Neural cell (in vitro differentiated cells): ENCODE measurements around the gene SETBP1. TPM values are rescaled to one million over a fixed set of nuclear protein-coding genes. Genes with fewer than 3 reads are reported as not detected.

Experiments used
- H2AFZ ChIP-seq: fragments of 200-600, 300-800 bp; sonication (generic), shearing (Covaris generic); 2 replicates; pipeline ENCODE4 v1.6.0; 2014; ENCODE audit warnings: low read depth, mild to moderate bottlenecking, antibody characterized with exemption, low read length, moderate library complexity
- H3F3A ChIP-seq: fragments of 200-600 bp; shearing (Covaris generic); 2 replicates; pipeline ENCODE4 v1.6.1; 2016; ENCODE audit warnings: mild to moderate bottlenecking, moderate library complexity, mixed read lengths, antibody characterized with exemption, low read length; ENCODE audit not compliant: insufficient read depth, poor library complexity, severe bottlenecking
- H3K27ac ChIP-seq: fragments of 200-600, 300-800 bp; sonication (generic), shearing (Covaris generic); 2 replicates; pipeline ENCODE4 v1.5.1; 2014; ENCODE audit warnings: mild to moderate bottlenecking, low read length, moderate library complexity
- H3K27me3 ChIP-seq: fragments of 300-800, 200-600 bp; sonication (generic), shearing (Covaris generic); 2 replicates; pipeline ENCODE4 v1.6.0; 2014; ENCODE audit warnings: mild to moderate bottlenecking, low read depth, low read length, moderate library complexity; ENCODE audit not compliant: insufficient read depth
- H3K36me3 ChIP-seq: fragments of 300-800, 200-600 bp; sonication (generic), shearing (Covaris generic); 2 replicates; pipeline ENCODE4 v1.5.1; 2014; ENCODE audit warnings: mild to moderate bottlenecking, antibody characterized with exemption, low read length, moderate library complexity; ENCODE audit not compliant: insufficient read depth
- H3K4me2 ChIP-seq: fragments of 300-800, 200-600 bp; sonication (generic), shearing (Covaris generic); 2 replicates; pipeline ENCODE4 v1.6.0; 2014; ENCODE audit warnings: mild to moderate bottlenecking, low read length
- H3K4me3 ChIP-seq: fragments of 300-800, 200-600 bp; sonication (generic), shearing (Covaris generic); 2 replicates; pipeline ENCODE4 v1.5.1; 2014; ENCODE audit warnings: mild to moderate bottlenecking, low read length, moderate library complexity
- H3K79me2 ChIP-seq: fragments of 200-600 bp; shearing (Covaris generic); replicated peaks from 2 replicates; pipeline ENCODE4 v1.6.0; 2014; ENCODE audit warnings: mild to moderate bottlenecking, low read length, moderate library complexity; ENCODE audit not compliant: insufficient read depth
- H3K9ac ChIP-seq: fragments of 300-800, 200-600 bp; sonication (generic), shearing (Covaris generic); 2 replicates; pipeline ENCODE4 v1.6.1; 2016; ENCODE audit warnings: mild to moderate bottlenecking, low read length, mixed read lengths
- H3K9me2 ChIP-seq: fragments of 200-600 bp; shearing (Covaris generic); 2 replicates; pipeline ENCODE4 v1.6.1; 2016; ENCODE audit warnings: mild to moderate bottlenecking, low read length, mixed read lengths; ENCODE audit not compliant: insufficient read depth
- H3K9me3 ChIP-seq: fragments of 200-600, 300-800 bp; sonication (generic), shearing (Covaris generic); 2 replicates; pipeline ENCODE4 v1.6.1; 2016; ENCODE audit warnings: mild to moderate bottlenecking, mixed run types, low read length, moderate library complexity, mixed read lengths
- H4K20me1 ChIP-seq: fragments of 200-600 bp; shearing (Covaris generic); 2 replicates; pipeline ENCODE4 v1.6.1; 2016; ENCODE audit warnings: mild to moderate bottlenecking, mixed run types; ENCODE audit not compliant: insufficient read depth
- EP300 ChIP-seq: fragments of 450-650 bp; conservative IDR thresholded peaks from 2 replicates; pipeline ENCODE4 v1.6.1; 2014; ENCODE audit warnings: antibody characterized with exemption, mild to moderate bottlenecking, moderate library complexity; ENCODE audit not compliant: poor library complexity, severe bottlenecking
- EZH2 ChIP-seq: fragments of 200-600, 300-800 bp; shearing (Covaris generic), sonication (generic); IDR thresholded peaks from 2 replicates; pipeline ENCODE4 v1.6.1; 2014; ENCODE audit warnings: antibody characterized with exemption, low read length, borderline replicate concordance, mild to moderate bottlenecking; ENCODE audit not compliant: insufficient read depth, poor library complexity, severe bottlenecking
- MXI1 ChIP-seq: fragments of 450-650 bp; conservative IDR thresholded peaks from 2 replicates; pipeline ENCODE4 v1.6.1; 2014; ENCODE audit warnings: antibody characterized with exemption, mild to moderate bottlenecking; ENCODE audit not compliant: poor library complexity, severe bottlenecking
- POLR2AphosphoS5 ChIP-seq: IDR thresholded peaks from 2 replicates; pipeline ENCODE4 v1.6.1; 2012
- RAD21 ChIP-seq: fragments of 450-650 bp; conservative IDR thresholded peaks from 2 replicates; pipeline ENCODE4 v1.6.1; 2014; ENCODE audit warnings: antibody characterized with exemption, mild to moderate bottlenecking, moderate library complexity
- SMC3 ChIP-seq: fragments of 450-650 bp; conservative IDR thresholded peaks from 2 replicates; pipeline ENCODE4 v1.6.1; 2014; ENCODE audit warnings: antibody characterized with exemption, mild to moderate bottlenecking, moderate library complexity; ENCODE audit not compliant: poor library complexity
- TAF1 ChIP-seq: IDR thresholded peaks from 2 replicates; pipeline ENCODE4 v1.6.1; 2012; ENCODE audit warnings: low read depth
- polyA plus RNA-seq: library from polyadenylated mRNA; depleted of rRNA; stranded (reverse); fragments of >200 nt; gene quantifications from 2 replicates; pipeline ENCODE4 v1.2.3, GENCODE V29; 2014
- TF ChIP-seq, protein P1 (sequence below): IDR thresholded peaks from 2 replicates; pipeline ENCODE4 v1.6.1; 2012; ENCODE audit warnings: borderline replicate concordance
- TF ChIP-seq, protein P2 (sequence below): fragments of 450-650 bp; IDR thresholded peaks from 2 replicates; pipeline ENCODE4 v1.5.1; 2014; ENCODE audit warnings: antibody characterized with exemption, mild to moderate bottlenecking, moderate library complexity; ENCODE audit not compliant: poor library complexity, severe bottlenecking

Gene SETBP1
- polyA plus RNA-seq, 1 donor from 2014 or later, result 13.7 TPM

DNA sequence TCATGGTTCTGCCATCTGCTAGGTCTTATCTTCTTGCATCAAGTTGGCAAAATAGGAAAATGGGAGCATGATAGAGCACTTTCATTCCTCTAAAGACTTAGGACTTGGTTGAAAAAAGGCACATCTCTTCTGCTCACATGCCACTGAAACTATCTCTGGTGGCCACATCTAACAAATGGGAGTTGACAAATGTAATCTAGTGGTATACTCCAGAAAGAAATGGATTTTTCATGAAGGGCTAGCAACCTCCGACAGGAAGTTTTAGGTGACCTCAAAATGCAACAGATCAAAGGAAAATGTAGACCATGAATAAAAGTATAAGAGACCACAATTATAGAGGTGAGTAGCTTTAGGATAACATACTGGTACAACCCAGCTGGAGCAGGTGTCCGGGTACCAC, 224.1 kb downstream of the SETBP1 start:
- Histone ChIP-seq H2AFZ (no peak overlapping the region), H3K79me2 (peaks cover 27% of the 10 kb centered on the region), H3K9me3 (no peaks in the 10 kb centered on the region), H3K9ac (no peak overlapping the region), H3F3A (no peaks in the 10 kb centered on the region), H4K20me1 (no peaks in the 10 kb centered on the region), H3K4me3 (no peak overlapping the region), H3K27me3 (no peaks in the 10 kb centered on the region), H3K9me2 (no peaks in the 10 kb centered on the region), H3K4me2 (no peak overlapping the region), H3K27ac (no peak overlapping the region), H3K36me3 (no peaks in the 10 kb centered on the region)
- TF ChIP-seq, protein P1, sequence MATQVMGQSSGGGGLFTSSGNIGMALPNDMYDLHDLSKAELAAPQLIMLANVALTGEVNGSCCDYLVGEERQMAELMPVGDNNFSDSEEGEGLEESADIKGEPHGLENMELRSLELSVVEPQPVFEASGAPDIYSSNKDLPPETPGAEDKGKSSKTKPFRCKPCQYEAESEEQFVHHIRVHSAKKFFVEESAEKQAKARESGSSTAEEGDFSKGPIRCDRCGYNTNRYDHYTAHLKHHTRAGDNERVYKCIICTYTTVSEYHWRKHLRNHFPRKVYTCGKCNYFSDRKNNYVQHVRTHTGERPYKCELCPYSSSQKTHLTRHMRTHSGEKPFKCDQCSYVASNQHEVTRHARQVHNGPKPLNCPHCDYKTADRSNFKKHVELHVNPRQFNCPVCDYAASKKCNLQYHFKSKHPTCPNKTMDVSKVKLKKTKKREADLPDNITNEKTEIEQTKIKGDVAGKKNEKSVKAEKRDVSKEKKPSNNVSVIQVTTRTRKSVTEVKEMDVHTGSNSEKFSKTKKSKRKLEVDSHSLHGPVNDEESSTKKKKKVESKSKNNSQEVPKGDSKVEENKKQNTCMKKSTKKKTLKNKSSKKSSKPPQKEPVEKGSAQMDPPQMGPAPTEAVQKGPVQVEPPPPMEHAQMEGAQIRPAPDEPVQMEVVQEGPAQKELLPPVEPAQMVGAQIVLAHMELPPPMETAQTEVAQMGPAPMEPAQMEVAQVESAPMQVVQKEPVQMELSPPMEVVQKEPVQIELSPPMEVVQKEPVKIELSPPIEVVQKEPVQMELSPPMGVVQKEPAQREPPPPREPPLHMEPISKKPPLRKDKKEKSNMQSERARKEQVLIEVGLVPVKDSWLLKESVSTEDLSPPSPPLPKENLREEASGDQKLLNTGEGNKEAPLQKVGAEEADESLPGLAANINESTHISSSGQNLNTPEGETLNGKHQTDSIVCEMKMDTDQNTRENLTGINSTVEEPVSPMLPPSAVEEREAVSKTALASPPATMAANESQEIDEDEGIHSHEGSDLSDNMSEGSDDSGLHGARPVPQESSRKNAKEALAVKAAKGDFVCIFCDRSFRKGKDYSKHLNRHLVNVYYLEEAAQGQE, result no peak
- no peak for TF ChIP-seq SMC3
- TF ChIP-seq, protein P2, sequence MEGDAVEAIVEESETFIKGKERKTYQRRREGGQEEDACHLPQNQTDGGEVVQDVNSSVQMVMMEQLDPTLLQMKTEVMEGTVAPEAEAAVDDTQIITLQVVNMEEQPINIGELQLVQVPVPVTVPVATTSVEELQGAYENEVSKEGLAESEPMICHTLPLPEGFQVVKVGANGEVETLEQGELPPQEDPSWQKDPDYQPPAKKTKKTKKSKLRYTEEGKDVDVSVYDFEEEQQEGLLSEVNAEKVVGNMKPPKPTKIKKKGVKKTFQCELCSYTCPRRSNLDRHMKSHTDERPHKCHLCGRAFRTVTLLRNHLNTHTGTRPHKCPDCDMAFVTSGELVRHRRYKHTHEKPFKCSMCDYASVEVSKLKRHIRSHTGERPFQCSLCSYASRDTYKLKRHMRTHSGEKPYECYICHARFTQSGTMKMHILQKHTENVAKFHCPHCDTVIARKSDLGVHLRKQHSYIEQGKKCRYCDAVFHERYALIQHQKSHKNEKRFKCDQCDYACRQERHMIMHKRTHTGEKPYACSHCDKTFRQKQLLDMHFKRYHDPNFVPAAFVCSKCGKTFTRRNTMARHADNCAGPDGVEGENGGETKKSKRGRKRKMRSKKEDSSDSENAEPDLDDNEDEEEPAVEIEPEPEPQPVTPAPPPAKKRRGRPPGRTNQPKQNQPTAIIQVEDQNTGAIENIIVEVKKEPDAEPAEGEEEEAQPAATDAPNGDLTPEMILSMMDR, result no peak
- no peak for TF ChIP-seq RAD21
- TF ChIP-seq EP300, result no peak
- no peak for TF ChIP-seq TAF1
- no peak for TF ChIP-seq EZH2
- TF ChIP-seq MXI1, result no peak
- TF ChIP-seq POLR2AphosphoS5, result no peak

DNA sequence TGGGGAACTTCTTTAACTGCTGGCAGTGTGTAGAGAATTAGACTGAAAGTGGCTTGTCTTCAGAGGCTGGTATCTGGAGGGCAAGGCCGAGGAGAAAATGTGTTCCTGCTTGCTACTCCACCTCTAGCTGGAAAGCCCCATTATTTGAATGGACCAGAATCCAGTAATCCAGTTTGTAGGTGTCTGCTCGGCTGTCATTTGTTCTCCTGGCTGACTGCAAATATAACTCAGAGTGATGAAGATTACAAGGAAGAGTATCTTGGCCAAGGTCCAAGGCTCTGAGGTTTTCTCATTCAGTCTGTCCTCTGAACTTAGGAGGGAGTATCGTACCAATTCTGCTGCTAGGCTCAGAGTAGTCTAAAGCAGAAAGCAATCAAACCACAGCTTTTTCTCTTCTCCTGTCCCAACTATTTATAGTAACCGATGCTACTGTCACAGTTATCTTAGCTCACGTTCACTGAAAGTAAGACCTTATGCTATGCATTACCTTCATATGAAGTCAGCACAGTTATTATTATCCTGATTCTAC, 228.6 kb downstream of the SETBP1 start:
- no peak overlapping the region for H2AFZ ChIP-seq
- no peak overlapping the region for H3K9ac ChIP-seq
- no peaks in the 10 kb centered on the region for H3F3A ChIP-seq

More for the DNA sequence above, 228.6 kb downstream of the SETBP1 start:
- TF ChIP-seq RAD21 (no peak), EZH2 (no peak)
- TF ChIP-seq, protein P2, result no peak
- no peaks in the 10 kb centered on the region for H3K9me2 ChIP-seq
- no peak overlapping the region for H3K4me3 ChIP-seq
- H3K79me2 ChIP-seq, result peaks cover 37% of the 10 kb centered on the region
- no peak overlapping the region for H3K27ac ChIP-seq
- H3K9me3 ChIP-seq, result no peaks in the 10 kb centered on the region
- H3K27me3 ChIP-seq, result no peaks in the 10 kb centered on the region
- no peaks in the 10 kb centered on the region for H4K20me1 ChIP-seq
- no peak overlapping the region for H3K4me2 ChIP-seq
- H3K36me3 ChIP-seq, result no peaks in the 10 kb centered on the region
